Measurements from ENCODE around the gene GNLY. TPM values are rescaled to one million over a fixed set of nuclear protein-coding genes. Genes with fewer than 3 reads are reported as not detected.
A peak's percentile ranks its signal among the peaks of the same experiment; 100 is the strongest.

GNLY gene
- total and polyA plus RNA-seq, 2 of the 13 experiments (the other 11 are each of a cell fraction or from before 2014, with no cell fraction given) = not detected

GRCh38 chr2:85675866-85676548, 18.2 kb upstream of the GNLY start:
- Histone ChIP-seq H3K9ac (ENCODE audit: insufficient read depth, low read depth, low read length) (no peak overlapping the region), H3K79me2 (ENCODE audit: insufficient read depth, low read length) (no peaks in the 10 kb centered on the region), H3K4me2 (ENCODE audit: low read depth, low read length) (no peak overlapping the region), H2AFZ (ENCODE audit: low read length) (no peak overlapping the region), H3K9me3 (ENCODE audit: low read length) (no peaks in the 10 kb centered on the region), H3K27ac (ENCODE audit: extremely low read length, insufficient read depth, low read length) (no peak overlapping the region), H3K27me3 (ENCODE audit: control insufficient read depth in 1 of 2, insufficient read depth in 2 of 2, low read length in 2 of 2) (peaks cover 1 to 41% of the 10 kb centered on the region in 2 experiments; a peak in 3 of 5 replicates), H3K4me1 (ENCODE audit: insufficient read depth, low read length) (peaks cover 8% of the 10 kb centered on the region; the same call in 1 of the 2 replicates), H4K20me1 (ENCODE audit: insufficient read depth, low read length) (peaks cover 2% of the 10 kb centered on the region; the same call in 1 of the 2 replicates), H3K4me3 (replicated peaks in 1 of 3; ENCODE audit: insufficient read depth in 1 of 3, low read depth in 2 of 3, low read length in 3 of 3) (no peak overlapping the region), H3K36me3 (replicated peaks in 1 of 2; ENCODE audit: control insufficient read depth in 1 of 2, insufficient read depth in 2 of 2, low read length in 2 of 2) (no peaks in the 10 kb centered on the region)
- ChIA-PET CTCF (ENCODE audit: low intra/inter-chr PET ratio, low total read pairs) (no interaction called here), POLR2A (no interaction called here)
- TF ChIP-seq HNRNPL (IDR thresholded peaks at IDR 0.05; ENCODE audit: low read depth, low read length) (no peak), NR2F1 (CRISPR knock-in tag; IDR thresholded peaks at IDR 0.05) (no peak), ZNF703 (CRISPR knock-in tag; IDR thresholded peaks at IDR 0.05; ENCODE audit: borderline replicate concordance) (no peak), ZNF292 (CRISPR knock-in tag; IDR thresholded peaks at IDR 0.05; ENCODE audit: borderline replicate concordance, low read depth) (no peak), LCORL (IDR thresholded peaks at IDR 0.05) (peak; percentile 96), LCORL (CRISPR knock-in tag; IDR thresholded peaks at IDR 0.05) (no peak)
- DNase-seq (ENCODE audit: low spot score) (no peak), ATAC-seq (no peak), FAIRE-seq (no peak)
- no TSS peak for BruUV-seq (replicated peaks)
- in situ Hi-C loops (cut with HindIII; ENCODE audit: extremely low pct_ligation_motif_present, low pct_unique_long_range_greater_than_20kb) (loop anchor here (5.0 kb wide), 1 partner anchor 36 kb away; no protein-coding TSS in a partner anchor), intact Hi-C loops (cut with micrococcal nuclease; ENCODE audit: unreplicated experiment) (no loop called here)
- WGBS (ENCODE audit: low lambda C conversion rate) = 22% methylated on average over 6 of the region's 6 CpGs

GRCh38 chr2:85678377-85678776, 15.8 kb upstream of the GNLY start:
- Histone ChIP-seq H3K4me3 (replicated peaks in 1 of 3; ENCODE audit: insufficient read depth in 1 of 3, low read depth in 2 of 3, low read length in 3 of 3) (no peak overlapping the region), H4K20me1 (ENCODE audit: insufficient read depth, low read length) (peaks cover 2% of the 10 kb centered on the region; the same call in 1 of the 2 replicates), H3K9me3 (ENCODE audit: low read length) (no peaks in the 10 kb centered on the region), H3K4me2 (ENCODE audit: low read depth, low read length) (no peak overlapping the region), H3K27ac (ENCODE audit: extremely low read length, insufficient read depth, low read length) (no peak overlapping the region), H3K4me1 (ENCODE audit: insufficient read depth, low read length) (peaks cover 8% of the 10 kb centered on the region; the same call in 1 of the 2 replicates), H3K36me3 (replicated peaks in 1 of 2; ENCODE audit: control insufficient read depth in 1 of 2, insufficient read depth in 2 of 2, low read length in 2 of 2) (no peaks in the 10 kb centered on the region), H3K27me3 (ENCODE audit: control insufficient read depth in 1 of 2, insufficient read depth in 2 of 2, low read length in 2 of 2) (peaks cover 1 to 25% of the 10 kb centered on the region in 2 experiments; a peak in 3 of 5 replicates), H2AFZ (ENCODE audit: low read length) (no peak overlapping the region), H3K9ac (ENCODE audit: insufficient read depth, low read depth, low read length) (no peak overlapping the region), H3K79me2 (ENCODE audit: insufficient read depth, low read length) (no peaks in the 10 kb centered on the region)
- no peak for DNase-seq (ENCODE audit: low spot score)
- WGBS (ENCODE audit: low lambda C conversion rate) = 17% methylated on average over 3 of the region's 3 CpGs
- no TSS peak for BruUV-seq (replicated peaks)
- ChIA-PET POLR2A (no interaction called here), CTCF (ENCODE audit: low intra/inter-chr PET ratio, low total read pairs) (interaction anchor here (2.5 kb wide), 1 partner anchor 28 kb away, joined by 36 read pairs; no protein-coding TSS in a partner anchor)
- no peak for FAIRE-seq
- intact Hi-C loops (cut with micrococcal nuclease; ENCODE audit: unreplicated experiment) = no loop called here
- in situ Hi-C loops (cut with HindIII; ENCODE audit: extremely low pct_ligation_motif_present, low pct_unique_long_range_greater_than_20kb) = loop anchor here (5.0 kb wide), 1 partner anchor 34 kb away; no protein-coding TSS in a partner anchor
- ATAC-seq = no peak
- TF ChIP-seq ZNF274 (CRISPR knock-in tag; IDR thresholded peaks at IDR 0.05) = peak; percentile 14; the same call in 1 of the 2 replicates
- no peak for TF ChIP-seq CHCHD3 (CRISPR knock-in tag; IDR thresholded peaks at IDR 0.05)
- no peak for TF ChIP-seq GATAD1 (CRISPR knock-in tag; IDR thresholded peaks at IDR 0.05)
